IMR-90 (cell line): ENCODE measurements around the gene RER1.

ENCODE experiments used
- FOS ChIP-seq: fragments of 150-350 bp; IDR thresholded peaks from 2 replicates; pipeline ENCODE4 v1.6.1; 2016; ENCODE audit warnings: low read depth, low read length
- MAFK ChIP-seq: IDR thresholded peaks from 2 replicates; pipeline ENCODE4 v1.6.1; 2012; ENCODE audit warnings: low read depth, low read length, improper control_type of control experiment
- POLR2A ChIP-seq: IDR thresholded peaks from 2 replicates; pipeline ENCODE4 v1.6.1; 2012; ENCODE audit warnings: mild to moderate bottlenecking, low read depth, low read length
- RAD21 ChIP-seq: IDR thresholded peaks from 2 replicates; pipeline ENCODE4 v1.6.1; 2012; ENCODE audit warnings: low read length, improper control_type of control experiment
- RFX5 ChIP-seq: IDR thresholded peaks from 2 replicates; pipeline ENCODE4 v1.8.0; 2012; ENCODE audit warnings: low read depth, mild to moderate bottlenecking, low read length, moderate library complexity
- TF ChIP-seq, protein P1 (sequence below): conservative IDR thresholded peaks from 2 replicates; pipeline ENCODE4 v1.5.1; 2012; ENCODE audit warnings: mild to moderate bottlenecking, low read depth, low read length, improper control_type of control experiment

DNA sequence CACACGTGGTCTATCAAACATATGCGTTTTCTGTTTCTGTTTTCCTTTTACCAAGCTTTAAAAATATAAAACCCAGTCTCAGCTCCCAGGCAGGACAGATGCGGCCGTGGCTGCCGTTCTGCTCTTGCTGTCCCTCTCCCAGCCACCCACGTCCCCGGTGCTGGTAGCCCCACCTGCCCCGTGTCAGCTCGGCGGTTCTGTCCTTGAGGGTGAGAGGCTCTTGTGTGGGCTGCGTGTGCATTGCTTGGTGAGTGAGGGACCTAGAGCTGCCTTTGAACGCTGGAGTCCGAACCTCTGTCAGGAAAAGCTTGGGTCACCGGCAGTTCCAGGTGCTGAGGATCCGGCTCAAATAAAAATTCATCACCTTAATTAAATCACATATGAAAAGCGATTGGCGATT, 4.4 kb downstream of the RER1 start:
- TF ChIP-seq, protein P1, sequence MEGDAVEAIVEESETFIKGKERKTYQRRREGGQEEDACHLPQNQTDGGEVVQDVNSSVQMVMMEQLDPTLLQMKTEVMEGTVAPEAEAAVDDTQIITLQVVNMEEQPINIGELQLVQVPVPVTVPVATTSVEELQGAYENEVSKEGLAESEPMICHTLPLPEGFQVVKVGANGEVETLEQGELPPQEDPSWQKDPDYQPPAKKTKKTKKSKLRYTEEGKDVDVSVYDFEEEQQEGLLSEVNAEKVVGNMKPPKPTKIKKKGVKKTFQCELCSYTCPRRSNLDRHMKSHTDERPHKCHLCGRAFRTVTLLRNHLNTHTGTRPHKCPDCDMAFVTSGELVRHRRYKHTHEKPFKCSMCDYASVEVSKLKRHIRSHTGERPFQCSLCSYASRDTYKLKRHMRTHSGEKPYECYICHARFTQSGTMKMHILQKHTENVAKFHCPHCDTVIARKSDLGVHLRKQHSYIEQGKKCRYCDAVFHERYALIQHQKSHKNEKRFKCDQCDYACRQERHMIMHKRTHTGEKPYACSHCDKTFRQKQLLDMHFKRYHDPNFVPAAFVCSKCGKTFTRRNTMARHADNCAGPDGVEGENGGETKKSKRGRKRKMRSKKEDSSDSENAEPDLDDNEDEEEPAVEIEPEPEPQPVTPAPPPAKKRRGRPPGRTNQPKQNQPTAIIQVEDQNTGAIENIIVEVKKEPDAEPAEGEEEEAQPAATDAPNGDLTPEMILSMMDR: no peak
- TF ChIP-seq POLR2A (no peak), RFX5 (no peak), FOS (no peak), RAD21 (no peak), MAFK (no peak)
